Measurements from ENCODE around the gene CHI3L1.

Gene CHI3L1

DNA sequence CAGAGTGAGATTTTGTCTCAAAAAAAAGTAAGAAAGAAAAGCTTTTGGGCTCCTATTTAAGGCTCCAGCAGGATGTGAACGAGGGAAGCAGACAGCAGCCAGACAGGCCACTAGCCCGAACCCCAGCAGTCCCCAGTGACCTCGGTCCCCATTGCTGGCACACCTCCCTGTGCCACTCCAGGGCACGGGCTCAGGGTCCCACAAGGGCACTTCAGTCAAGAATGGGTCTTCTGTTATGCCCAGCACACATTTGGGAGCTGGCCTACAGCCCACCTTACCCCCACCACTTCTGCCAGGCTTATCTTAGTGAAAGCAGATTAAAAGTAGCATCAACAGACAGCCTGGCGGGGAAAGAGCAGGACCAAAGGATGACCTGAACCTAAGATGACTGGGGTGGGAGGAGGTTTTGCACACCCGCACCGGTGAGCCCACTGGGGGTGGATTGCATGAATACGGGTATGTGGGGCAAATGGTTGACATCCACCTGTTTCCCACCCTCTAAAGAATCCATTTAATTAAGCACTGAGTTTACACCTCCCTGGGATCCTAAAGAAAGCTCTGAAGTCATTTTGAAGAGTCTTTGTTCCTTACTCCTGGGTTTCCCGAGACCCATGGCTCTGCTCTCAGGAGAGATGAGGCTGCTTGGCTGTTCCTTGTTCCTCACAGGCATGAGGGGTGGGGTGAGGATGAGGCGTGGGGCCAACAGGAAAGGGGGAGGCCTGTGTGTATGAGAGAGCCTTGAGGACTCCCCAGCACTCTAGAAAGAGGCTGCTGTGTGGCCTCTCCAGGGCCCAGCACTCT, 4.7 kb downstream of the CHI3L1 start:
- no peak for DNase-seq (ENCODE audit: low read depth in 2 of 2)

DNA sequence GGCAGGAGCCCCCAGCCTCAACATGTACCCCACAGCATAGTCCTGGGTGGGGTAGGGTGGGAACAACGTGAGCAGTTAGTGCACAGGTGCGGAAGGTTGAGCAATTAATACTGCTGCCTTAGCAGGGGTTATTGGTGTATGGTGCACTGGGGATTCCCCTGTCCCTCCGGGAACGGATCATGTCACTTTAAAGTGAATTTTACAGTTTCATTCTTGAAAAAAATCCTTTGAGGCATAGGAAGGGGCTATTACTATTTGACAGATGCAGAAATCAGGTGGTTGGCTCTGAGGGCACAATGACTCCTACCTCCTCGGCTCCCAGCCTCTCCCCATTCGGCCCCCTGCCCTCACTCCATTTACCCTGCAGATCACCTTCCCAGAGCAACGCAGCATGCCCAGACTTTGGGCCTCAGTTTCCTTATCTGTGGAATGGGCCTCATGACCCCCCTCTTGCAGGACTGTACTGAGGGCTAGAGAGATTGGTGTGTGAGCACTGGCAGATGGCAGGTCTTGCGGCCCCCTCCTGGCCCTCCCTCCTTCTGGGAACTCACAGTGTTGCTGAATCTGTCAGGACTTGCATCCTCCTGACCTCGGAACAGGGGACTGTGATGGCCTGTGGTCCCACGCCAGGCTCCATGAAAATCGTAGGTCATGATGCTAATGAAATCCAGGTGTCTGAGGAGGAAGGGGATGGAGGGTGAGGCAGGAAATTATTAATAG, 5.7 kb downstream of the CHI3L1 start:
- no peak for DNase-seq (ENCODE audit: low read depth in 2 of 2)

DNA sequence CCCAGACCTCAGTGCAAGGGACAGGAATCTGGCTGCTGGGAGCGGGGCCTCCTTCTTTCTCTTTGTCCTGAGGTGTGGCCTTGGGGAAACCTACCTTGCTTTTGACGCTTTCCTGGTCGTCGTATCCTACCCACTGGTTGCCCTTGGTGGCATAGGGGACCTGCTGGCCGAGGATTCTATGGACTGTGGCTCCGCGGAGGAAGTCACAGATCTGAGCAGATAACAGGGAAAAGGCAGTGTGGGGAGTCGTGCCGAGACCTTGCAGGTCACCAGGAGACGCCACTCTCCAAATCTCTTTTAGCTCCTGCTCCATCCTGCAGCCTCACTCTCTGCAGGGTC, 6.9 kb downstream of the CHI3L1 start:
- no peak for DNase-seq (ENCODE audit: low read depth in 2 of 2)

DNA sequence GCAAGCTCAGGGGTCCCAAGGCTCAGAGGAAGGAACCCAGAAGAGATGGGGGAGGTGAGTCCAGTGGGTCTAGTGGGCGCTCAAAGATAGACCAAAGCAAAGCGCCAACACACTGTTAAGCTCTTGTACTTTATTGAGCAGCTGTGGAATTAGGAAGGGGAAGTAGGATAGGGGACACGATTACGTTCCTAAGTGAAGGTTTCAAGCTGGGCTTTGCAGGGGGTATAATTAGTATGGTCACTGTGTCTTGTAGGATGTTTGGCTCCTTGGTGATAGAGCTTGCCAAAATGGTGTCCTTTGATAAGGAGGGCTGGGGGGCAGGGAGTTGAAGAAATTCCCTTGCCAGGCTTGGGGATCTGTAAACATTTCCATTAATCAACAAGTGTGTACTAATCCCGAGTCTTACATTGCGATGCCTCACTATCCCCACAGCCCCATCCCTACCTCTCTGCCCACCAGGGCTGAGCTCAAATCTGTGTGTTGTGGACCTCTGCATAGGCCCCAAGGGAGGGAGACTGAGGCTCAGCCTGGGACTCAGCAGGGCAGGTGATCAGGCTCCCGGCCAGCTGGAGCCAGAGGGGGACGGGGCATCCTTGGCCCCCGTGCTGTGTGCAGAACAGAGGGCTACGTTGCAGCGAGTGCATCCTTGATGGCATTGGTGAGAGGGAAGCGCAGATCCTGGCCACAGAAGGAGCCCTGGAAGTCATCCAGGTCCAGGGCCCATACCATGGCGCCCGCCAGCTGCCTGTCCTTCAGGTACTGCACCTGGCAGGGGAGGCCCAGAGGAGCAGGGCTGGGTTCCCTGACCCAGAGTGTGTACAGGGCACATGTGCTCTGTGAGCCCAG, 7.5 kb downstream of the CHI3L1 start:
- no peak for DNase-seq (ENCODE audit: low read depth in 2 of 2)

DNA sequence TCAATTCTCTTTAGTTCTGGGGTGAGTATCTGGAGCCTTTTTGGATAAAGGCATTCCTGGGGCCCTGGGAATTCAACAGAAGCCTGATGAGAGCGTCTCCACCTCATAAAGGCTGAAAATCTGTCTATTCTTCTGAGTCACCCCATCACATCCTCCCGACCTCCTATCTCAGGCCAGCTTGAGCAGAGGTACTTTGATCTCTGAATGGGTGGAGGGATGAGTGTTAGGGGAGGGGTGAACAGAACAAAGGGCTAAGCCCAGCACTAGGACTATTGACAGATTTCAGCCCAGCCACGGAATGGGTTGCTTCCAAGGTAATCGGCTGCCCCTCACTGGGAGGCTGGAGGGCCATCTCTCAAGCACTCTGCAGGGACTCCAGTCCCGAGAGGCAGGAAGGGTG, 8.4 kb downstream of the CHI3L1 start:
- DNase-seq (ENCODE audit: low read depth in 2 of 2) = no peak

DNA sequence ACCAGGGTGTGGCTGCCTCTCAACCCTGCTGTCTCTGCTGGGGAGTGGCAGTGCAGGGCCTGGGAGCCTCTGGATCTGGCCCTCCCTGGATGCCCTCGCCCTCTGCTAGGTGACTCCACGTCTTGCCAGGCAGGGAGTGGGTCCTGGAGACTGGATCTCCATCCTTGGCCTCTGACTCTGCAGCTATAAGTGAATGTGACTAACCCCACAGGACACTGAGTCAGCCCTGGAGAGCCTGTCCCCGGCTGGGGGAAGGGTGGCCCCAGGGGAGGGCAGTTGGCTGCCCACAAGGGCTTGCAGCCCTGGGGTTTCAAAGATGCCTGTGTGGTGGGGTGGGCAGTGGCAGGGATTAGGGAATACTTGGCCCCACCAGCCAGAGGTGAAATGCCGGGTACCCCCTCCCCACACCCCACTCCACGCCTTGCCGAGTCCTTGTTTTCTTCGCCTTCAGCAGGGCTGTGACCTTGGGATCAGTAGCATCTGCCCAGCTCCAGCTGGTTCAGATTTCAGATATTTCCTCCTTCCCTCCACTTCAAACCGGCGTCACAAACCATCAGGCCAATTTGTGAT, 8.9 kb downstream of the CHI3L1 start:
- DNase-seq (ENCODE audit: low read depth in 2 of 2) = no peak

DNA sequence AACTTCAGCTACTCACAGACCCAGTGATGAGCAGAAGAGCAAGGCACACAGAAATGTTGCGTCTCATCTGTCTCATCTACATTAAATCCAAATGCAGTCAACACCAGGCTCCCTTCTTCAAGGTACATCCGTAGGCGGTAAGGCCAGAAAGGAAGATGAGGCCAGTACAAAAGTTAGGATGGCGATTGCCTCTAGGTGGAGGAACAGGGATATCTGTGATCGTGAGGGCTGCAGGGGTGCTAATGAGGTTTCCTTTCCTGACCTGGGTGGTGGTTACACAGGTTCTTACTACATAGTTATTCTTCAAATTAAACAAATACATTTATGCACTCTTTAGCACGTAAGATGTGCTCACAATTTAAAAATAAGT, 9.5 kb downstream of the CHI3L1 start:
- DNase-seq (ENCODE audit: low read depth in 2 of 2) = no peak

DNA sequence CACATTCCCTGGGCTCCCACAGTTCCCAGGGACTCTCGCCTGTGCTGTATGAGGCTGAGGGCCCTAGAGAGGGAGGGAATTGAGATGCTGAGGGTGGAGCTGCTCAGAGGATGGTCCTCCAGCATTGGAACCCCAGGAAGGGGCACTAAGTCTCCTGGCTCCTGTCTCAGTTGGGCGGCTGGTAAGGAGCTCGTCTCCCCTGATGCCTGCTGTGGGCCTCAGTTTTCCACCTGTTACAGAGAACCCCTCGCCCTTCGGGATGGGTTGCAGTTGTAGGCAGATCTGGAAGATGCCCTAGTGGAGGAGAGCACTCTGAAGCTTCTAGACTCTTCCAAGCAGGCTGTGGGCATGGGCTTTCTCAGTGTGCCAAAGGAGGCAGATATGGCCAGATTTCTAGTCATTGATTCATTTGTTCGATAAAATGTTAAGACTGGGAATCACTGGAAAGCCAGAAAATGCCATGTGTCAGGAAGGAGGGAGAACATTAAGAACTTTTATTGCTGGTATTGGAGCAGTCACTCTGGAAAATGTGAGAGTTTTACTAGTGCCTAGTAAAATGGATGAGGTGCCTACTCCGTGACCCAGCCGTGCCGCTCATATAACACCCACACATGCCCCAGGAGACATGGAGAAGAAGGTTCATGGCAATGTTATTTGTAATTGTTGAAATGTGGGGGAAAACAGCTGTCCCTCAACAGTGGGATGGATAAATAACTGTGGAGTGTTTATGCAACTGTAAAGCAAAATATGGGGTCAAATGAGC, 10.1 kb downstream of the CHI3L1 start:
- DNase-seq (ENCODE audit: low read depth in 2 of 2) = no peak

DNA sequence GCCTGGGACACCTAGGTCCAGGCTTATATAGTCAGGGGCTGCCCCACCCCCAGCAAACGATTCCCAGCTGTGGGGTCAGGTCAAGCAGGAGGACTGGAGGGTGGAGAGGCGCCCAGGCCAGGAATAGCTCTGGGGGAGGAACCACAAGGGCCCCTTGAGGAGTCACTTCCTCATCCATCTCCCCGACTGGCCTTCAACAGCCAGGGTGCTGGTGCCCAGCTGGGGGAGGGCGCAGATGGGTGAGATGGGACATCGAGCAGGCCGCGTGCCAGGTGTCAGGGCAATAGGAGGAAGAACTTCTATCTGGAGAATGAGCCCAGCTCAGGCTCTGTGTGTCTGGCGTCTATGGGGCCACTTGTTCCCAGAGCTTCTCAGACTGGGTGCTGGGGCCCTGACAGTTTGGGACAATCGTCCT, 10.7 kb downstream of the CHI3L1 start:
- DNase-seq (ENCODE audit: low read depth in 2 of 2) = no peak

DNA sequence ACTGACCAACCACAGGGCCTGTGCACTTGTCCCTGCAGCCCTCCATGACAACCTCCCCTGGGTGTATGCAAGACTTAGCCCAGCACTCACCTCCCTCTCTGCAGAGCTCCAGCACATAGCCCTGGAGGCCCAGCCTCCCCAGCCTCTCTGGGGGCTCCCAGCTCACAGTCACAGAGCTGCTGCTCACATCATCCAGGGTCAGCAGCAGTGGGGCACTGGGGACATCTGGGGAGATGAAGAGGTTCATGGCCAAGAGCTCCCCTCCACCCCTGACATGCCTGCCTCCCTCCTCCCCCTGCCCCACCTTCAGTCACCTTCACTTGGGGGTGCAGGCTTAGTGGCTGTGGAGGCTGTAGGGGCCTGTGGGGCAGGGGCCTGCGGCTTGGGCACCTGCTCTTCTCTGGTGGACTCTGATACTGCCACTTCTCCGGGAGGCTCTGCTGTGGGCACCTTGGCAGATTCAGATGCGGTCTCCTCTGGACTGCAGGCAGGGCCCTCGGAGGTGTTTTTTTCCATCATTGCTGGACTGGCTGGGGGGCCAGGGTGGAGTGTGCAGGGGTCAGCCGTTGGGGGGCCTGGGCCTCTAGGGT, 11.2 kb downstream of the CHI3L1 start, which contains the start of gene MYBPH:
MYBPH (minus strand) TSS at position 590 of the 590 bp plus-strand sequence; CDS start at position 519, 71 bp downstream.
- no peak for DNase-seq (ENCODE audit: low read depth in 2 of 2)

DNA sequence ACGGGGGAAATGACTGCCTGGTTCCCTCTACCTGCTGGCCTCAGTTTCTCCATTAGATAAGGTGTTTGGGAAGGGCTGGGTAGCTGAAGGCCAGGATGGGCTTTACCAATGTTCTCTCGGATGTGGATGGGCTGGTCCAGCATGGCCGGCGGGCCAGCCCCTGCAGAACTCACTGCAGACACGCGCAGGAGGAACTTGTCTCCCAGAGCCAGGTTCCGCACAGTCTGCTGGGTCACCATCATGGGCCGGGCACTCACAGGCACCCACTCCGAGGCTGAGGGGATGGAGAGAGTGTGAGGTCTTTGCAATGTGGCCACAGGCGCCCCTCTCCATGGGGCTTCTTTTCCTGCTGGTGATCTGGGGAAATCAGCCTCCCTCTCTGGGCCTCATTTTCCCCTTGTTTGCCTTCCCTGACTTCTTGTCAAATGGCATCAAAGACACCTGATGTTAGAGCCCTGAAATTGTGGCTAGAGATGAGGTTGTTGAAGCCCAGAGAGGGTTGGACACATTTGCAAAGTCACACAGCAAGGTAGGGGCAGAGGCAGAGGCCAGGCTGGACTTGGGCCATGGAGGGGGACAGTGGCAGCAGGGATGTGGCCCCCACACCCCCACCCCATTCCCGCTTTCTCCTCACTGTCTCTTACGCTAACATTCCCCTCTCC, 12.0 kb downstream of the CHI3L1 start:
- no peak for DNase-seq (ENCODE audit: low read depth in 2 of 2)

DNA sequence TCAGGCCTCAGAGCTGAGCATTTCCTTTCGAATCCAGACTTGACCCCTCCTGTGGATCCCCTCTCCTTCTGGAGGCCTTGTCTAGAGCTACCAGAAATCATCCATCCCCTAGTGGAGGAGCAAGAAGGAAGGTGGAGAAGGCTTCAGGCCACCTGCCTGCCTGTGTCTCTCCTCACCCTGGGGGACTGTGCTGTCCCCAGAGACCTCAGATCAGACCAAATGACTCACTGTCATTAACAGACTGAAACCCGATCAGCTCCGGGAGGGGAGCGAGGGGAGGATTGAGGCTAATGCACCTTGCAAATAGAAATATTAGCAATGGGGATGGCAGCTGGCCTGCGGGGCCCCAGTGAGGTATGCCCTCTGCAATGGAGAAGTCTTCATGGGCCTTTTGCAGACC, 12.9 kb downstream of the CHI3L1 start:
- DNase-seq (ENCODE audit: low read depth in 2 of 2) = no peak

DNA sequence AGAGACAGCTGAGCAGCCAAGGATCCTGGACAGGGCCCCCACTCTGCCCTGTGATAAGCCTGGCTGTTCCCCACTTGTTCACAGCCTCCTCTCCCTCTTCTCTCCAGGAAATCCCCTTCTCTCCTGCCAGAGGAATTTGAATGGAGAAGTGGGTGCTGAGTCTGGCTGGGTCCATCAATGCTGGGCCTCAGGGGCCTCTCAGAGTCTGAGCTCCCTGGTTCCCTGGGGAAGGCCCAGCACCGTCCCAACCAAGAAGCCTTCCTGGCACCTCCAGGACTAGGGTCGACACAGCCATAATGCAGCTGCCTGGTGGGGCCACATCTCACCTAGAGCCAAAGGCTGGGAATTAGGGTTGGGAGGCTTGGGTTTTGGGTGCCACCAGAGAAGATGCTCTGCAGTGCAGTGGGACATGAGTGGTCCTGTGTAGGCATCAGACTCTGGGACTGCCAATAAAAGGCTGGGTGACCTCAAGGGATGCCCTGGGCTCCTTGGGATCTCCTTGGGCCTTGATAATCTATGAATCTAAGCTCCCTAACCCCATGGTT, 13.4 kb downstream of the CHI3L1 start:
- no peak for DNase-seq (ENCODE audit: low read depth in 2 of 2)

DNA sequence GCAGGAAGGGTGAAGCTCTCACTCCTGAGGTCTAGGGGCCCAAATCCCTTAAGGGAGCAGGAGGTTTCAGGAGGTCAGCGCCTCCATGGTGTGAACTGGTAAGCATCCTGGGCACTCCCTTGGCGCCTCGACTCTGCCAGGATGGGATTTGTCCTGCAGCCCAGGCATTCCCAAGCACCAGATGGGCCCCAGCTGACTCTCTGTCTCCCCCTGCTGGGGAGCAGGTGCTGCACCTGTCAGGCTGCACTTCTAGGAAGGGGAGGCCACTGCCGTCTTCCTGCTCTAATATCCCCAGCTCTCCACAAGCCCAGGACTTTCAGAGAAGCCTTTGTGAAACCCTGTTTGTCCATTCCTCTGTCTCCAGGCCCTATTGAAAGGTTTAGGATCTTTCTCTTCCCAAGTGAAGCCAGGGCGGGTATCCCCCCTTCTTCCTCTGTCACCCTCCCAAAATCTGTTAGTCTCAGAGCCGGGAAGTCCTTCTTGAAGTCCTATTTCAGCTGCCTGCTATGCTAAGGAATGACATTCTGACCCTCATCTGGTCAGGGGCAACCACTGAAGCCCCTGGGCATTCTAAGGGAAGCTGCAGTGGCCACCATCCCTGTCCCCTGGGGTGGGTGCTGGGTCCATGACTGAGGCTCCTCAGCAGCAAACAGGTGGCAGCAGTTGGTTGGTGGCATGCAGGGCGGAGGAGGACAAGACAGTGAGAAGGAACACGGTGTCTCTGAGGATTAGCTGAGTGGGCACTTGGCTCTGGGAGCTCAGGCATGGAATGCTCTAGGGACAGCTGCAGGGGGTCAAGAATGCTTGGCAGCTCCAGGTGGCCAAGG, 14.1 kb downstream of the CHI3L1 start:
- DNase-seq (ENCODE audit: low read depth in 2 of 2) = peak; percentile 23 to 28

DNA sequence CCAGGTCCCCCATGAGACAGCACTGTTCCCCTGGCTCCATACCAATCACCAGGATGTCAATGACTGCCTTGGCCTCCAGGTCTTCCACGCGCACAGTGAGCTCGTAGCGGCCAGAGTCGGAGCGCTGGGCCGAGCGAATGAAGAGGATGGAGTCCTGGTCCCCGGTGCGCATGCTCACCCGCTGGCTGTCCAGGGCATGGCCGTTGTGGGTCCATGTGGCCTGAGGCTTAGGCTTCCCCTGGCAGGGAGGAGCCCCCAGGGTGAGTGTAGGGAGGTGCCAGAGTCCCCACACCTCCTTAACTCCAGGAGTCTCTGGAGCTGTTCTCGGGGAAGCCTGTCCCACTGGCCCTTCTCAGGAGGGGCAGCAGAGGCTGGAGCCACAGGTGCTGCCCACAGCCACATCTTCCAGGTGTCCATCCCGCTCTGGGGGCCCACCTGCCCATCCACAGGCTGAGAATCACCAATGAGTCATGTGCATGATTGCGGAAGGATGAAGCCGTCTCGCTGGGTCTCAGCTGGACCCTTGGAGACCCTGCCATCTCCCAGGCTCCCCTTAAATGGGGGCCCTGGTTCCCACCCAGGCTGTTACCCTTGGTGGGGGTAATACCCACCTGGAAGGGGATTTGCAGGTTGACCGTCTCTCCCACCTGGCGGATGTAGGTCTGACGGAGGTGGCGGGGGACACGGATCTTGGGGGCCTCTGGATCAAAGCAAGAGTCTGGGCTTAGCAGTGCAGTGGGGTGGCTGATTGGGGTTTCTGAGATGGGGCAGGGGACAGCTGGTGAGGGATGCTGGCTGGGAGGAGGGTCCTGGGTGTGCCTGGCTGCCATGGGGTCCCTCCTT, 14.9 kb downstream of the CHI3L1 start:
- DNase-seq (ENCODE audit: low read depth in 2 of 2) = no peak

DNA sequence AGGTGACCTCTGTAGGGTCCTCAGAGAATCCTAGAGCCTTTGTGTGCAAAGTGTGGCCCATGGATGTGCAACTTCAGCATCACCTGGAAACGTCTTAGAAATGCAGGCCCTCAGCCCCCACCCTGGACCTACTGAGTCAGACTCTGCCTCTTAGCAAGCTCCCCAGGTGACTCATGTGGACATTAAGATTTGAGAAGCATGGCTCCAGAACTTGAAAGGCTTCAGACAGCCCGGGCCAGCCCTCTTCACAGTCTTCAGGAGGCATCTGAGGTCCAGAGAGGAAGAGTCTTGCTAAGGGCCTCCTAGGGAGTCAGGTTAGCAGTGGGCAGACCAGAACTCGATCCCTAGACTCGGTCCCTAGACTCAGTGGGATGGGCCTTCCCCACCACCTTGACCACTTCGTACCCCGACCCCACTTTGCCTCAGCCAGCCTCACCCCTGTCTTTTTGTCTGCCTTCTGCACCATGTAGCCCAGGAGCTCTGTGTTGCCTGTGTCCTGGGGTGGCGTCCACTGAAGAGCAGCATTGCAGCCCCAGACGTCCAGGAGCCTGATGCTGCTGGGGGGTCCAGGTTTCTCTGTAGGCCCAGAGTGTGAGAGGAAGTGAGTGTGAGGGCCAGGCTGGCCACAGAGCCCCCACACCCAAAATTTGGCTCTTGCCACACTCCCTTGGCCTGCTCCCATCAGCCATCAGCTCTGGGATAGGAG, 15.7 kb downstream of the CHI3L1 start:
- DNase-seq (ENCODE audit: low read depth in 2 of 2) = no peak

DNA sequence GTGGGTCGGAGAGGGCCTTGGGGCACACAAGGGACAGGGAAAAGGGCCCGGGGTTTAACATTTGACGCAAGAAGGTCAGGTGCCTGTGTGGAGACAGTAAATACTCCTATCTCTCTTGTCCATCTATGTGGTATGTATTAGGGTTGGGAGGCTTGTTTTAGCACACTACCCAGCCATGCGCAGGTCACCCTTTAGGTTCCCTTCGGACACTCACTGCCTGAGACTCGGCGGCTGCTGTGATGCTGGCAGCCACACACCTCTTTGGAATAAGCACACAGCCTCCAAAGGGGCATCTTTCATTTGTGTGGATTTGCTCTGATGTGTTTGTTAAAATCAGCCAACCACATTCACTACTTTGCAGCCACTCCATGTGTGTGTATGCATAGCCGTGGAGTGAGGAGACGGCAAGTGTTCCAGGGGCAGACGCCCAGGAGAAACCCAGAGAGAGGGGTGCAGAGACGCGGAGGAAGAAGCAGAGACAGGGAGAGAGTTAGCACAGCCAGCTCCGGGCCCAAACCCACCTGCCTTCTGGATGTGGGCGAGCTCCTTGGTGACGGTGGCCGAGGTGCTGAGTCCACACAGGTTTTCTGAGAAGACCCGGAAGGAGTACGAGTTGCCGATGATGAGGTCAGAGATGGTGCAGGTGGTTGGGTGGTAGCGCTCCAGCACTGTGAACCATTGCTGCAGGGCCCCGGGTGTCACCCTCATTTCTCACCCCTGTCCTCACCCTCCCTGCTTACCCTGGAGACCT, 16.6 kb downstream of the CHI3L1 start:
- no peak for DNase-seq (ENCODE audit: low read depth in 2 of 2)

Data from stimulated activated CD8-positive, alpha-beta memory T cell treated with anti-CD3 and anti-CD28 coated beads, Interleukin-2, amount 100 ng/mL, for 48 hours (primary cell).